Breast epithelium (tissue), 3 donors: ENCODE results near the gene SERPINA1.

ENCODE experiments used
- CTCF ChIP-seq, 3 donors: fragments of 450-650 bp; IDR thresholded peaks; one replicate each; pipeline ENCODE4 v1.5.1; 2016 to 2017; ENCODE audit warnings: antibody characterized with exemption in 3 of 3, mild to moderate bottlenecking in 3 of 3, moderate library complexity in 3 of 3
- POLR2A ChIP-seq: fragments of 450-650 bp; IDR thresholded peaks from one replicate; pipeline ENCODE4 v1.6.1; 2016; ENCODE audit warnings: antibody characterized with exemption, mild to moderate bottlenecking, moderate library complexity
- POLR2AphosphoS5 ChIP-seq, 3 donors: sonication (generic); formaldehyde crosslinking; IDR thresholded peaks; one replicate each; pipeline ENCODE4 v1.6.1; 2017; ENCODE audit warnings: antibody characterized with exemption in 3 of 3

- no peak for TF ChIP-seq CTCF (IDR thresholded peaks at IDR 0.05)
- no peak for TF ChIP-seq POLR2A
- TF ChIP-seq POLR2AphosphoS5 (IDR thresholded peaks at IDR 0.05) = no peak
Observed at GRCh38 chr14:94331462-94331861, 56.9 kb downstream of the SERPINA1 start.
